Measurements from ENCODE around the gene SDR42E1. TPM values are rescaled to one million over a fixed set of nuclear protein-coding genes. Genes with fewer than 3 reads are reported as not detected.

SDR42E1 gene
- total and polyA plus RNA-seq, 9 of the 15 experiments (the other 6 are each of a cell fraction or from before 2014, with no cell fraction given) = 0.13 to 1.3 (median 0.42) TPM

GRCh38 chr16:82016964-82017363, 5.7 kb upstream of the SDR42E1 start:
- no peak overlapping the region for H2AFZ ChIP-seq (ENCODE audit: low read depth, low read length)
- TF ChIP-seq CBX3 (IDR thresholded peaks at IDR 0.05; ENCODE audit: borderline replicate concordance in 1 of 2, low read length in 2 of 2) = no peak
- H3K36me3 ChIP-seq (ENCODE audit: control insufficient read depth, insufficient read depth, low read length) = no peaks in the 10 kb centered on the region
- no peaks in the 10 kb centered on the region for H3K9me1 ChIP-seq (ENCODE audit: control insufficient read depth, insufficient read depth, low read length)
- no peak overlapping the region for H3K4me3 ChIP-seq
- no peak overlapping the region for H3K4me2 ChIP-seq (ENCODE audit: insufficient read depth, low read length)
- H3K9ac ChIP-seq (ENCODE audit: insufficient read depth in 1 of 2, low read depth in 2 of 2, low read length in 2 of 2) = no peak overlapping the region
- H3K27me3 ChIP-seq (ENCODE audit: control insufficient read depth in 2 of 2, insufficient read depth in 2 of 2, low read length in 2 of 2) = peaks cover 9 to 18% of the 10 kb centered on the region in 2 experiments; a peak in 4 of 5 replicates
- intact Hi-C loops (cut with micrococcal nuclease) (no loop called here), in situ Hi-C loops (cut with MboI) (no loop called here)
- BruUV-seq (replicated peaks) = no TSS peak
- H4K20me1 ChIP-seq (replicated peaks; ENCODE audit: control insufficient read depth, insufficient read depth, low read length) = no peaks in the 10 kb centered on the region
- no peak for FAIRE-seq
- no peaks in the 10 kb centered on the region for H3K79me2 ChIP-seq (ENCODE audit: control insufficient read depth, insufficient read depth, low read length)
- no peak for ATAC-seq
- H3K4me1 ChIP-seq (replicated peaks in 1 of 2; ENCODE audit: control insufficient read depth in 2 of 2, insufficient read depth in 2 of 2, low read length in 2 of 2) = no peaks in the 10 kb centered on the region
- no peak overlapping the region for H3K27ac ChIP-seq (ENCODE audit: extremely low read depth, low read depth, low read length)
- CTCF ChIA-PET (ENCODE audit: low intra/inter-chr PET ratio) = no interaction called here
- POLR2A ChIA-PET = interaction anchor here (0.7 kb wide), 1 partner anchor 60 kb away, joined by 3 read pairs; no protein-coding TSS in a partner anchor
- DNase-seq (ENCODE audit: extremely low read depth in 1 of 4, low spot score in 3 of 4) = no peak
- 3% methylated on average over 2 of the region's 2 CpGs for WGBS (ENCODE audit: insufficient coverage, low coverage, missing lambda C conversion rate)
- no peaks in the 10 kb centered on the region for H3K9me3 ChIP-seq (replicated peaks; ENCODE audit: control insufficient read depth, insufficient read depth, low read depth, low read length)

- DNase-seq (ENCODE audit: extremely low read depth in 1 of 4, low spot score in 3 of 4) (peak; percentile 16 to 45 (median 36)), ATAC-seq (peak; percentile 51; the same call in 1 of the 3 replicates), FAIRE-seq (no peak)
- BruUV-seq (replicated peaks) = no TSS peak
- Histone ChIP-seq H3K79me2 (ENCODE audit: control insufficient read depth, insufficient read depth, low read length) (no peaks in the 10 kb centered on the region), H3K9me3 (replicated peaks; ENCODE audit: control insufficient read depth, insufficient read depth, low read depth, low read length) (no peaks in the 10 kb centered on the region), H3K4me2 (ENCODE audit: insufficient read depth, low read length) (no peak overlapping the region), H3K36me3 (ENCODE audit: control insufficient read depth, insufficient read depth, low read length) (no peaks in the 10 kb centered on the region), H3K9ac (ENCODE audit: insufficient read depth in 1 of 2, low read depth in 2 of 2, low read length in 2 of 2) (no peak overlapping the region), H2AFZ (ENCODE audit: low read depth, low read length) (no peak overlapping the region), H3K9me1 (ENCODE audit: control insufficient read depth, insufficient read depth, low read length) (no peaks in the 10 kb centered on the region), H3K4me3 (no peak overlapping the region), H3K27ac (ENCODE audit: extremely low read depth, low read depth, low read length) (no peak overlapping the region), H3K27me3 (ENCODE audit: control insufficient read depth in 2 of 2, insufficient read depth in 2 of 2, low read length in 2 of 2) (peaks cover 9 to 20% of the 10 kb centered on the region in 2 experiments; a peak in 4 of 5 replicates), H4K20me1 (replicated peaks; ENCODE audit: control insufficient read depth, insufficient read depth, low read length) (no peaks in the 10 kb centered on the region), H3K4me1 (replicated peaks in 1 of 2; ENCODE audit: control insufficient read depth in 2 of 2, insufficient read depth in 2 of 2, low read length in 2 of 2) (peaks cover 0 to 2% of the 10 kb centered on the region in 2 experiments; a peak in 1 of 5 replicates)
- in situ Hi-C loops (cut with MboI) (no loop called here), intact Hi-C loops (cut with micrococcal nuclease) (no loop called here)
- 4% methylated on average over 7 of the region's 7 CpGs for WGBS (ENCODE audit: insufficient coverage, low coverage, missing lambda C conversion rate)
- POLR2A ChIA-PET = interaction anchor here (0.7 kb wide), 1 partner anchor 59 kb away, joined by 3 read pairs; no protein-coding TSS in a partner anchor
- TF ChIP-seq CTCF (IDR thresholded peaks at IDR 0.05 in 2 of 3, conservative IDR thresholded peaks at IDR 0.05 in 1 of 3; ENCODE audit: insufficient read depth in 2 of 3, low read depth in 1 of 3, low read length in 3 of 3) = peak in 2 of 3 experiments; percentile 37 to 46; a peak in 4 of 6 replicates
- no peak for TF ChIP-seq E2F8 (IDR thresholded peaks at IDR 0.05; ENCODE audit: low read depth, partially characterized antibody)
- CTCF ChIA-PET (ENCODE audit: low intra/inter-chr PET ratio) = no interaction called here
Observed at GRCh38 chr16:82016263-82016662, 5.0 kb upstream of the SDR42E1 start.
